Activated gamma-delta T cell treated with Interleukin-2 at 50 U/mL for 16 hours (primary cell): ENCODE data around the gene ARHGAP25.

Source experiments
- DNase-seq: peaks from one replicate; pipeline ENCODE4 v3.0.0-alpha.2; 2020

Gene ARHGAP25

DNA sequence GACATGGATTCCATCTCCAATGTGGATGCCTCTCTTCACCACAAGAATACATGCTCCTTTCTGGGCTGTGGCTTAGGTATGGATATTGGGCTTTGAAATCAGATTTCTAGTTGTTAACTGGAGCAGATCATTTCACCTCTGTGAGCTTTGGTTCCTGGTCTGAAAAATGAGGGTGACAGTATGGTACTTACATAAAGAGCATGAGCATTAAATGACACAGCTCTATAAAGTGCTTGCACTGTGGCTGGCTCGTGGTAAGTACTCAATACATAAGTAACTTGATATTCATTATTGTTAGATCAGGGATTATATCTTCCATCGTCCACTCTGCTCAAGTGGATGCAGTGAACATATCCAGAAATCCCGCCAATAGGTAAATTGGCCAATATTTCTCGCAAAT is 33.4 kb downstream of the ARHGAP25 start:
- DNase-seq: no peak

DNA sequence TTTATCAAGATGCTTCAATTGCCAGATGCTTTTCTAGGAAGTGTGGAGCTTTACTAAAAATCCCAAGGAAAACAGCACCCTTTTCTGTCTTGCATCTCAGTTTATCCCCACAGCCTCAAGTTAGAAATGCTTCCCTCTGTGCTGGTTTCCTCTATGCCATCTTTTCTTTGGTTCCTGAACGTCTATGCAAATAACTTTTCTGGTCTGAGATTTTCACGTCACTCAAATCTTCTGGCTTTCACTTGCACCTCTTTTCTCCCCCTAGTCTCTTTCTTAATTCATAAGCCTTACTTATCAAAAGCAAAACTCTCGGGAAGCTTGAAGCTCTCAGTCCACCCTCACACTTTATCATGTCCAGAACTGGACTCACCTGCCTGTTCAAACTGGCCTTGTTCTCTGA is 33.9 kb downstream of the ARHGAP25 start:
- DNase-seq: no peak

DNA sequence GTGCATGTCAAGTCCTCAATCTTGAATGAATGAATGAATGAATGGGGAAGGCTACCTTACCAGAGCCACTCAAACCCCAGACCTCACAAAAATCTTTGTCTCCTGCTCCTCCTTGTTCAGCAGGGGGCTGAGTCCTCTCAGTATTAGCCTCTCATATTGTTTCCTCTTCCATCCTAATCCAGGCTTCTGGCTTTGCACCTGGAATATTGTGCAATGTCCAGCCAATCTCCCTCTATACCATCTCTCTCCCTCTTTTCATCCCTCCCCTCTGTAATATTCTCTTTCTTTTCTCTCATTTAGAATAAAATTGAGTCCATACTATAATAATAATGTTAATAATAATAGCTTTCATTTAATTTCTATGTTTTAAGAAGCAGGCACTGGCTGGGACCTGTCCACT is 34.3 kb downstream of the ARHGAP25 start:
- DNase-seq: no peak

DNA sequence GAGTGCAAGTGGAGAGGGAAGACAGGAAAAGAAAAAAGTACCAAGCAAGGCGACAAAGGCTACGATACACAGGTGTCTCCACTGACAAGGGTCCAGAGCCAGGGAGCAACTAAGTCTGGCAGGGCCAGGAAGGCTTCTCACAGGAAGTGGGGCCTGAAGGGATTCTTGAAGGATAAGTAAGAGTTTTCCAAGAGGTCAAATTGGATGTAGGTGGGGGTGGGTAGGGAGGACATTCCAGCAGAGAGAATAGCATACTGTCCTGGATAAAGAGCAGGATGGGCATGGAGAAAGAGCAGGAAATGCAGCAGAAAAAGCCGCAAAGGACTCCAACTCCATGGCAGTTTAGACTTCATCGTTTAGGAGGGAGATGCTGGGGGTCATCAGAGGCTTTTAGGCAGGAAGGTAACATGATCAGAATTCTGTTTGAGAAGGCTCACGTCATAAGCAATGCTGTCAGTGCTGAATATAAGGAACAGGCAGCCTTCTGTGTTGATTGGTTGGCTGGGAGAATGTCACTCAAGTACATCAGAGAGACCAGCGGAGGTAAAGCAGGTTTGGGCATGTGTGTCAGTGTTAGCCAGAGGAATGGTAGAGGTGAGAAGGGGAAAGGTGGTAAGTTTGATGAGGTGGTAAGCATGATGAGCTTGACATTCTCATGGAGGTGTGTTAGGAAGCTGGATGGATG is 35.1 kb downstream of the ARHGAP25 start:
- DNase-seq: no peak

GRCh38 chr2:68770271-68771111 is 35.9 kb downstream of the ARHGAP25 start:
- no peak for DNase-seq

GRCh38 chr2:68771211-68771751 is 36.7 kb downstream of the ARHGAP25 start:
- DNase-seq: no peak

DNA sequence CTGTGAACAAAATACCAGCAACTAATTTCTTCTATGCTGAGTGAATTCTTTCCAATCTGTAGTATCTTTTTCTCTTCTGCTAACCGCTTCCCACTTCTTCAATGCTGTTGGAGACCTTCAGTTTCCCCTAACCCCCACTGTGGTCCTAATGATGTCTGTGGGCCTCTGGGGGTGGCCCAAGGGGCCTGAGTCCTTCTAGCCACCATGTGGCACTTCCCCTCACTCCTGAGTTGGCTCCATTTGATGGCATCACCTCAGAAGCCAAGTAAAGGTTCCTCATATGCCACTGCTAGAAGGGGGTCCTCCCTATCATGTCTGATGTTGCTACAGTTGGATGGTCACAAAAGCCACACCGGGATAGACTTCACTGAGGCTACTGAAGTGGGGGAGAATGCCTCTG is 37.5 kb downstream of the ARHGAP25 start:
- no peak for DNase-seq

DNA sequence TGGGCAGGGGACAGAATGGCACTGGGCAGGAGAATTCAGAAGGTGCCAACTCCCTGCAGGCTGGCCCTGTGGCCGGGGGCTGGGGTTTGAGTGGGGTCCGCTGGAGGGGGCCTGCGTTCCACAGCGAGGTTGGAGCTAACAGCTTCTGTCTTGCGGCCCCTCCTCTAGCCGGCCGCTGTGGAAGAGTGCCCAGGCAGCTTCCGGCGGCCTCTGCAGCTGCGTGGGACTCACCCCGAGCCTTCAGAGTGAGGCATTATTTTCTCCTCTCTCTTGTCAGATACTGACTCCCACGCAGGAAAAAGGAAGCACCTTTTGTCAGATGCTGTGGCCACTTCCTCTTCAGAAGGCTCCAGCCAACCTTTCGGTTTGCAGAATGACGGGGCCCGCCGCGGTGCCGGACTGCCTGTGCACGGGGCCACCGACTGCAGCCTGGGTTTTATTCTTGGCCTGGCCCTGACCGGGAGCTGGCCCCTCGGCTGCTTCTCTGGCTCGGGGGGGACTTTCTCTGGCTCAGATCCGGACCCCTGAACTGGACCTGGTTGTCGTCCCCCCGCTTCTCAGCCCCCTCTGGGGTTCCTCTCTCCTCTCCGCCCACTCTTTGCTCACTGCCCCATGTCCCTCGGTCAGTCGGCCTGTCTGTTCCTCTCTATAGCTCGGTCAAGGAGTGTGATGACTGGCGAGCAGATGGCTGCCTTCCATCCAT is 40.1 kb downstream of the ARHGAP25 start:
- peak; percentile 59 for DNase-seq

DNA sequence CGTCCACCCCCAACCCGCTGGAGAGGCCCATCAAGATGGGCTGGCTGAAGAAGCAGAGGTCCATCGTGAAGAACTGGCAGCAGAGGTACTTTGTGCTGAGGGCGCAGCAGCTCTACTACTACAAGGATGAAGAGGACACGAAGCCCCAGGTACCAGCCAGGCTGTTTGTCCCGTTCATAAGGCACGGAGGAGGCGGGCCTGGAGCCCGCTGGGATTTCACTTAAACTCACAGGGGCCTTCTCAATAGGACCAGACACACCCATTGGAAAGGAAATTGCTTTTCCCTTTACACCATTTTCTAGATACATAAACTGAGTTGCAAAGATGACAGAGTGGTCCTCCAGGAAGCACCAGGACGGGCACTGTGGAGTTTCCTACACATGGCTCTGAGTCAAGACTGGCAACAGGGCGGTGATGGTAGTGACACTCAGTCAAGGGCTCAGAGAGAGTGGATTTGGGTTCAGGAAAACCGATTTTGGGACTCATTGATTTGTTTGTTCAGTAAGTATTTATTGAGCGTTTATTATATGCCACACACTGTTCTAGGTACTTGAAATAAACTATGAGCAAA is 40.7 kb downstream of the ARHGAP25 start:
- no peak for DNase-seq

GRCh38 chr2:68776124-68776523 is 41.5 kb downstream of the ARHGAP25 start:
- no peak for DNase-seq

DNA sequence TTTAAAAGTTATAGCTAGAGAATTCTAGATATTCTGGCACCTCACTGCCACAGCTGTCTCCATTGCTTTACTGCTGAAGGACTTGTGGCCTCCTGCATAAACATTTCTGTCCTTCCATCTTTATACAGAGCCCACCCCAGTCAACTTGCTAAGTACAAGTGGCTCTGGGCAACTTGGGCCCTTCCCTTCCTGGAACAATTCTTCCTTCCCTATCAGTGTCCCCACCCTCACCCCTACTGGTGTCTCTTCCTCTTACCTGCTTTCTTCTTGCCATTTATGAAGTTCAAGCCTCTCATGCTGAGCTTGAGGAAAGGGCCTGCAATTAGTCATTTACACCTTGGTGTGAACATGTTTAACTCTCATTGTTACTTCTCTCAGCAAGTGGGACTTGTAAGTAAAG is 45.0 kb downstream of the ARHGAP25 start:
- no peak for DNase-seq

DNA sequence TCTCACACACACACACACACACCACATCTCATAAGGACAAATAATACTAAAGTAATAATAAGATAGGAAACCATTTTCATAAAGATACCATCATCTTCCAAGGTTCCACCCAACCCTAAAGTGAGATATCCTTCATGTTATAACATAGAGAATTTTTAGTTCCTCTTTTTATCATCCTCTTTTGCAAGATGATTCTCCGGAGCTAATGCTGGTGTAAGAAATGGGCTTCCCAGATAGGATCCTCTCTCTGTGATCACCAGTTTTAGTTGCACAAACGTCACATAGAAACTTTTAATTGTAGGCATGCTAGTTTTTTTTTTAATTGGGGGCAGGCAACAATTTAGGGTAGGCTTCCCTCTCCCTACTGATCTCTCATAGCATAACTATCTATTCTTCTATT is 49.6 kb downstream of the ARHGAP25 start:
- no peak for DNase-seq

DNA sequence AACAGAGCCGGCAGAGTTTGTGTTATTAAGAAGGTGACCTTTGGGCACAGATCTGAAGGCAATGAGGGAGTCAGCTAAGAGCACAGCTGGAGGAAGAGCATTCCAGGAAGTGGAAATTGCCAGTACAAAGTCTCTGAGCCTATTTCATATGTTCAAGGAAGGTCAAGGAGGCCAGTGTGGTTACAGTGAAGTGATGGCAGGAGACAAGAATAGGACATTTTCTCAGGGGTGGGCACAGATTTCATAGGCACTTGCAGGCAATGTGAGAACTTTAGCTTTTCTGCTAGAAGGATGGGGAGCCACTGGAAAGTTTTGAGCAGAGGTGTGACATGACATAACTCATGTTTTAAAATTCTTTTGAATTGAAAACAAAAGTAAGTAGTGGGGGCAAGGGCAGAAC is 50.3 kb downstream of the ARHGAP25 start:
- DNase-seq: no peak

GRCh38 chr2:68787356-68787755 is 52.7 kb downstream of the ARHGAP25 start:
- no peak for DNase-seq

DNA sequence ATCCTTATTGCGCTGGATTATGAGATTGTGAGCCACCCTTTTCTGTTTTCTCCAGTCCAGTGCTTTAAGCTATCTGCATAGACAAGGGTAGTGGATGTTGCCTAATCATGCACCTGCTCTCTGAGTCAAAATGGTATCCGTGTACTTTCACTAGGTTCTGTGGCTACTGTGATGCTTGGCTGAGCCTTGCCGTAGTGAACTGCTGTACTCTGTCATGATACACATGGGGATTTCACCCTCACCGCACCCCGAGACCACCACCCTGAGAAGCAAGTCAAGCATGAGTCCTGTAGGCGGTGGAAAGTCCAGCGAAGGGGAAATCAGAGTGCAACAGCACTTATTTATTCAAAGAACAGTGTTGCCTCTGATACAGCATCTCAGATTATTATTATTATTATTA is 55.0 kb downstream of the ARHGAP25 start:
- no peak for DNase-seq

GRCh38 chr2:68790600-68790999 is 56.0 kb downstream of the ARHGAP25 start:
- DNase-seq: no peak

DNA sequence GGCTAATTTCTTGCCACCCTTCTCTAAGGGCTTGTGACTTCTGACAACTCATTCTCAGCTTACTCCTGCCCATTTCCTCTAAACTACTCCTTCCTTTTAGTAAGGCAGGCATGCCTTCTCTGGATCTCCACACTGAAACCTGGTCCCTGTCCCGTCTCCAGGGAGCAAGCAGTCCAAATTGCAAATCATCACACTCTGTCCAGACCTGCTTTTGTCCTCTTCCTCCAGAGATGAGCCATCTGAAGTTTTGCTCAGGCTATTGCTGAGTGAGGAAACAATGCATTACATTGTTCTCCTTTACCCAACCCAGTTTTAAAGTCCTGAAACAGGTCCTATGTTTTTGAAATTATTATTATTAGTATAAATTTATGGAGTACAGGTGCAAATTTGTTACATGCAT is 57.3 kb downstream of the ARHGAP25 start:
- no peak for DNase-seq

- DNase-seq: no peak
Measured at GRCh38 chr2:68792751-68793150, 58.1 kb downstream of the ARHGAP25 start.

- no peak for DNase-seq
Measured at GRCh38 chr2:68796295-68796905, 61.8 kb downstream of the ARHGAP25 start.

DNA sequence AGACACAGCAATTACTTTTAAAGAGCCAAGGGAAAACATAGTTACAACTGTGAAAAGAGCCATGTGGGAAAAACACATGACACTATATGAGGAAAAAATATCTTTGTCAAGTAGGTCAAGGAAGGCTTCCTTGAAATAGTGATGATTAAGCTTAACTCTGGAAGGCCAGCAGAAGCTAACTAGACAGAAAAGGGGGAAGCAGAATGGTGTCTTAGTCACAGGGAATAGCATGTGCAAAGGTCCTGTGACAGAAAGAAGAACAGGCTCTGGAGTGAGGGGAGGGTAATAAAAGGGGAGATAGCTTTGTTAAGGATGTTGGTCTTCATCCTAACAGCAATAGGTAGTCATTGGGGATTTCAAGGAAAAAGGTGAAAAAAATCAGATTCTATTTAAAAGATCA is 64.0 kb downstream of the ARHGAP25 start:
- no peak for DNase-seq

DNA sequence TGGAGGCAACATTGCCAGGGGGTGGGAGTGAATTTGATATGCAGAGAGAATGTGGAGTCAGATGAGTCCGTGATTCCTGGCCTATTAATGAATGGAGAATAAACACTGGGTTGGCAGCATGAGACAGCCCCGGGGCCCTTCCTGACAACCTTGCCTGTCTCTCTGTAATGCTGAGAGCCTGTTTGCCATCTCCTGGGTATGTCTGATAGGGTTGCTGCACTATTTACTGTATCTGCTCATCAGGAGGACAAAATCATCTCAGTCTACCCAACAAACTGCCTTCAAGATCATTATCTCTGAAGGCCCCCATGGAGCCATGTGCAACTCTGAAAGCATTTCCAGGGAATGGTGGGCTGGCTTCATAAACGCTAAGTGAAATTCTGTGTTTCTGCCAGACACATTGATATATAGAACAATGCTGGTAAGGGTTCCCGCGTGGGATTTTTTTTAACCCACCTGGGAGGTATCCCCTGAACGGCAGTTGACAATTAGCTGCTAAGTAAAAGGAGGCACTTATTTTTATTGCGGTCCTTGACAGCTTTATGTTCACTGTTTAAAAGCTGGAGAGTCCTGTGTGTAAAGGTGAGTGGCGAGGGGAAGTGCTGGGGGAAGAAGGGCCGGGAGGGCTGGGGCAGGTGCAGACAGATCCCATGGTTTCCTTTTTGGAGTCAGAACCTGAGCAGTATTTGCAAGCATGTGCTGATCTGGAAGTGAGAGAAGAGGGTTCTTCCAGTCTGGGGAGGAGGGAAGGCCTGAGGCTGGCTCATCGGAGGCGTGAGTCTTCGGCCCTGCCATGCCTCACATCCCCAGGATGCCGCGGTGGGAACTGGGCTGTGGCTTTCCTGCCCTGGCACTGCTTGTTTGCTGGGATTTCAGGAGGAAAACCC is 64.8 kb downstream of the ARHGAP25 start:
- no peak for DNase-seq

GRCh38 chr2:68800027-68800401 is 65.4 kb downstream of the ARHGAP25 start:
- DNase-seq: no peak
